NCI-H2196 (cell line): ENCODE data around the gene SRRM2.

ENCODE experiments used
- DNase-seq: peaks from one replicate; lab custom pipeline; 2025; ENCODE audit not compliant: unreplicated experiment; lab: John Stamatoyannopoulos, UW

SRRM2 gene

GRCh38 chr16:2775765-2776499, 23.5 kb downstream of the SRRM2 start:
- no peak for DNase-seq

DNA sequence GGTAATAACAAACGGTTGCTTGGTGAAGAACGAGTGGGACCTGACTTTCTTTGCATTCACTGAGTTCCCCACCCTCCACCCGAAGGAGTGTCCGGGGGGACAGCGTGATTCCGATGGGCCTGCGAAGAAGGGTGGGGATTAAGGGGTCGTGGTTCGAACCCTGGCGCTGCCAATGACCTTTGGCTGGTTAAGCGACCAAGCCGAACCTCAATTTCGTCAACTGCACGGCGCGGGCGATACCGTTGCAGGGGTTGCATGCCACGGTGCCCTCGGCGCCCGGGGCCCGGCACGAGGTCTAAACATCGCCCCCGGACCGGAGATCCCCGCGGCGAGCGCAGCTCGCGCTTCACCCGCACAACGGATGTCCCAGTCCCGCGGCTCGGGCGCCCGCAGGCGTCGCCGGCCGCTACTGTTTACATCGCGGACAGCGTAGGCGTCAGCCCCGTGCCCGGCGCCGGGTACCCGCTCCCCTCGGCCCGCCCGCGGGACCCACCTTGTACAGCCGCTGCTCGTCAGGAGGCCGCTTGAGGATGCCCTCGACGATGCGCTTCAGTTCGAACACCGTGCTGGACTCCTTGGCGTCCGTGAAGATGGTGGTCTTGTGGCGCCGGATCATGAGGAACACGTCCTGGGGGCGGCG, 24.2 kb downstream of the SRRM2 start:
- no peak for DNase-seq

DNA sequence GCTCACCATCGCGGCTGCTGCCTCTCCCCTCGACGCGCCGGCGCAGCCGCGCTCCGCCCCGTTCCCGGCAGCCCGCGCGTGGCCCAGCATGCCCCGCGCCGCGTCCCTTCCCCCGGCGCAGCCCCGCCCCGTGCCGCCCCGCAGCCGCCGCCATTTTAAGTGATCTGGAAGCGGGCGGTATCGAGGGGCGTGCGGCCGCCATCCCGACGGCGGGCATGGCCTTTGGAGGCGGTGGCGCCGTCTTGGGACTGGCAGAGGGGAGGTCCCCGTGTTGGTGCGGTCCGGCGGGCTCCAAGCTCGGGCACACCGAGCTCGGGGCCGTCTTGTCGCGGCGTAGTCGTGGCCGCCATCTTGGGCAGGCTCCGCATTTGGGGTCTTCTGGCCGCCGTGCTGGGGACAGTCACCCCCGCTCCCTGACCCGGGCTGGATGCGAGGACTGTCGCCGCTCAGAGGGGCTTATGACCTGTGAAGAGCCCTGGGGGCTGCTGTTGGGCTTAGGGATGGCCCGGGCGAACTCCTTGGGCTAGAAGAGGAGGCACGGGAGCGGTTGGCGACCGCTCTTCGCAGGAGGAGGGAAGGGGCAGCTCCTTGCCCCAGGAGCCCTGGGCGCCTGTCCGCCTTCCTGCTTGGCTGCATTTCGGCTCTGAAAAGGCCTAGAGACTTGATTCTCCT, 24.9 kb downstream of the SRRM2 start, which contains the start of gene ELOB:
Gene ELOB (minus strand): TSS at position 50 of the 672 bp plus-strand sequence. CDS start 41 bp downstream, at position 9.
- peak; percentile 88 for DNase-seq

- DNase-seq: no peak
Observed at GRCh38 chr16:2777903-2778629, 25.6 kb downstream of the SRRM2 start.

- no peak for DNase-seq
Observed at GRCh38 chr16:2778630-2778958, 26.2 kb downstream of the SRRM2 start.

DNA sequence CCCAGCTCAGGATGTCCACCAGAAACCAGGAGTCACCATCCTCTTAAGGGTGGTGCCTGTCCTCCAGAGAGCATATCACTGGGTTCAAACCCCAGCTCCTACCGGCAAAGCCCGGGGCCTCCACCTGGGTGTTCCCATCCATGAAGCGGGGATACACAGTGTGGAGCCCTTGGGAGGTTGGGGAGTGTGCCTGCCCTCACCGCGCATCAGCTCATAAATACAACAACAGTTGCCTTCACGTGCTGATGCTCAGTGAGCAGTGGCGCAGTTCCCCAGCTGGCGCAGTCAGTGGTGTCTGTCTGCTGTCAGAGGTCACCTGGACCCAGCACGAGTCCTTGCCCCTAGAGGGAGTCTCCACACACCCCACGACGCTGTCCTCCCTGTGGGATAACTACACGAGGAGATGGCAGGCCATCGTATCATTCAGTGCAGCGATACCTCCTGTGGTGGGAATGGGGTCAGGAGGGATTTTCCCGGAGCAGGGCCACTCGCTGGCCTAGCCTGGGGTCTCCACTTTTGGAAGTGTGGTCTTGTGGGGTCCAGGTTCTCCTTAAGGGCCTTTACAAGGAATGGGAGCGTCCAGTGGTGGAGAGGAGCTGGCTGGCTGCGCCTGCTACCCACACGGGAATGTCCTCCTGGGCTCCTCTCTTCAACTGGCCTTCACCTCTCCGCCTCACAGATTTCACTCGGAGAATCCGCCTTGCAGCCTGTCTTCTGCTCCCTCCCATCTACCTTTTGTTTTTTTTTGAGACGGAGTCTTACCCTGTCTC, 26.9 kb downstream of the SRRM2 start:
- DNase-seq: no peak

DNA sequence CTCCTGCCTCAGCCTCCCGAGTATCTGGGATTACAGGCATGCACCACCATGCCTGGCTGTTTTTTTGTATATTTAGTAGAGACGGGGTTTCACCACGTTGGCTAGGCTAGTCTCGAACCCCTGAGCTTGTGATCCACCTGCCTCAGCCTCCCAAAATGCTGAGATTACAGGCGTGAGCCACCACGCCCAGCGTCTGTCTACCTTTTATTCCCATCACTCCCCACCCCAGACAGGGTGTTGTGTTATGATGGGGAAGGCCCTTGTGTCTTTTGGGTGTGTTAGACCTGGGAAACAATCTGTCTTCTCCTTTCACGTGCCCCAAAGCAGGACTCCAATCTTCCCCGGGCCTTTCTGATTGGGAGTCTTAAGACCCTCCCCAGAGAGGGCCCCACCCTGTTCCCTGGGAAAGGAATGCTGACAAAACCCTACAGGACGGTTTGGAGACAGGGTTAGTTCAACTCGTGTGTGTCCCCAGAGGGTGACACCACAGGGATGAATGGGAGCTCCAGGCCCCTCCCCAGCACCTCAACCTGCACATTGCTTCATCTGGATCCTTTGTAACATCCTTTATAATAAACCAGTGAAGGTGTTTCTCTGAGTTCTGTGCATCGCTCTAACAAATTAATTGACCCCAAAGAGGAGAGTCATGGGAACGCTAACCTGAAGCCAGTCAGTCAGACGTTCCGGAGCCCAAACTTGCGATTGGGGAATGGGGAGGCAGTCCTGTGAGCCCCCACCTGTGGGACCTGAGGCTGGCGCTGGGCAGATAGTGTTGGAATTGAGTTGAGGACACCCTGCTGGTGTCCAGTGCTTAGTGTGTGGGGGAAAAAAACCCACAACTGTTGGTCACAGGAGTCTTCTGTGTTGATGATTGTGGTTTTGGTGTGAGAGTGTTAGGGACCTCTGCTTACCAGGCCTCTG, 27.8 kb downstream of the SRRM2 start:
- no peak for DNase-seq

- DNase-seq: no peak
Observed at GRCh38 chr16:2782583-2783351, 30.3 kb downstream of the SRRM2 start.

- DNase-seq: no peak
Observed at GRCh38 chr16:2783581-2784357, 31.3 kb downstream of the SRRM2 start.

DNA sequence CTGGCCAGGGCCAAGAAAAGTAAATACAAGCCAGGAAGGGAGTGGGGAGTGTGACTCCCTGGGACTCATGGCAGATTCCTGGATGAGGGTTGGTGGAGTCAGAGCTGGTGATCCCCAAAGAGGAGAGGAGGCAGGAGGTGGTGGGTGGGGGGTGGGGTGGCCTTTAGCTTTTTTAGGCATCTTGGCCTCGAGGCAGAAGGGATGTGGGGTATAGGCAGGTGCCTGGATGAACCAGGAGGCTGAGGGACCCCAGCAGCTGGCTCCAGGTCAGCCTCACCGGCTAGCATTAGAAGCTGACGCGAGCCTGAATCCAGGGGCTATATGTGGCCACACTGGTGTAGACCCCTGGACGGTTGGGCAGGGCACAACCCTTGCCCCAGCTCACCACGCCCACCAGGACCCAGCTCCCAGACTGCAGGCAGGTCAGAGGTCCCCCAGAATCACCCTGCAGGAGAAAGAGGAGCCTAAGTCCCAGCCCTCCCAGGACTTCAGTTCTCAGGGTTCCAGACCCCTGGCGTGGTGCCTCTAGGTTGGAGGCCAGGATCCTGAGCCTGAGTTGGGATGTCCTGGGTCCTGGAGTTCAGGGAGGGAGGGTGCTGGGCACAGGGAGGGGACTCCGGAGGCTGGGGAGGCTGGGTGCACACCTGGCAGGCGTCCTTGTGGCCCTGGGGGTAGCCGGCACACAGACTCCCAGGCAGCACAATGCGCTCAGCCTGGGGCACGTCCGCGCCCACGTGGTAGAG, 32.1 kb downstream of the SRRM2 start:
- no peak for DNase-seq

- peak; percentile 56 for DNase-seq
Observed at GRCh38 chr16:2785101-2785991, 32.9 kb downstream of the SRRM2 start.

DNA sequence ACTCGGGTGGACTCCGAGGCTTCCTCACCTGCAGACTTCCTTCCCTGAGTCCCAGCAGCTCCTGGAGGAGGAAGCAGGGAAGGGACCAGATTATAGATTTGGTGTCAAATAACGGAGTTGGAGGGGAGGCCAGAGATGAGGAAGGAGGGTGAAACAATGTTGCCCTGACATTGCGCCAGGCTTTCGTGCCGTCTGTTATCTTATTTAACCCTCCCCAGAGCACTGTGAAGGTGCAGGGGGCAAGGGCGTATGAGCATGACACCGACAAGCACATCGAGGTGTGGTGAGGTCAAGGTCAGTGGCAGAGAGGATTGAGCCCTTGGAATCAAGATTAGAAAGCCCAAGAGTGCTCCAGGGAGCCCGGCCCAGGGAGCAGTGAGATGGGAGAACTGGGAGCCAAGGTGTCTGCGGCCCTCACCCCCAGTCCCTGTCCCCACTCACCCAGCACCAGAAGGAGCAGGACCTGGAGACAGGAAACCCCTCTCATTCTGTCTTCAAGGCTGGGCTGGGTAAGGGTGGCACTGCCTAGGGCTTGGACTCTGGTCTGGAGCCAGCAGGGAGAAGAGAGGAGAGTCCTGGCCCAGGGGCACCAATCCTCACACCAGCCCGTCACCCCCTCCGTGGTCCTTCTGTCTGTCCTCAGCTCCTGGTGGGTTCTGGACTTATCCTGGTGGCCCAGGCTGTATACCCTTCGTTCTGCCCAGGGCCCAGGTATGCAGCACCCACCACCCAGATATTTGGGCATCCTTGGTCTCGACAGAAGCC, 33.8 kb downstream of the SRRM2 start:
- DNase-seq: no peak

DNA sequence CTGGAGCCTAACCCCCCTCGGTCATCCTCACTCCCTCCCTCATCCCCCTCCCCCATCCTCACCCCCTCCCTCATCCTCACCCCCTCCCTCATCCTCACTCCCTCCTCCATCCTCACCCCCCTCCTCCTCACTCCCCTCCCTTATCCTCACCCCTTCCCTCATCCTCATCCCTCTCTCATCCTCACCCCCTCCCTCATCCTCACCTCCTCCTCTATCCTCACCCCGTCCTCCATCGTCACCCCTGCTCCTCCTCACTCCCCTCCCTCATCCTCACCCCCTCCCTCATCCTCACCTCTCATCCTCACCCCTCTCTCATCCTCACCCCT, 34.4 kb downstream of the SRRM2 start:
- no peak for DNase-seq

- DNase-seq: no peak
Observed at GRCh38 chr16:2787406-2787805, 35.0 kb downstream of the SRRM2 start, which contains the start of gene PRSS33. Gene PRSS33 (minus strand): TSS chr16:2787560. CDS start chr16:2786547, 1,013 bp downstream.

DNA sequence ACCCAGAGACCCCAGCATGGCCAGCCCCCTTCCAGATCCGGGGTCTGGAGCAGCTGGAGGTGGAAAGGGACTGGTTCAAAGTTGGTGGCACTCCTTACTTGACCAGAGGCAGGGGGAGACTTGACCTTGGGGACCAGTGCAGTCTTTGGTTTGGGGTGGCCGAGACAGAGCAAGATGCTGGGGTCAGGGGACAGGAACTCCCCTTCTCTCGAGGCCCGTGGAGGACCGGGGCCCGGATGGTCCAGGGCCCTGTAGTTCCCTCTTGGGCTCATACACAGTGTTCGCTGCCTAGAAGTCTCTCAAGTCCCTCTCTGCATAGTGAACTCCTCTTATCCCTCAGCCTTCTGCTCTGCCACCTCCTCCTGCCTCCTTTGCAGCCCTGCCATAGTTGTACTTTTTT, 35.5 kb downstream of the SRRM2 start:
- no peak for DNase-seq

- DNase-seq: no peak
Observed at GRCh38 chr16:2790631-2791030, 38.2 kb downstream of the SRRM2 start.
